ENCODE results near the gene GUF1.
A peak's percentile ranks its signal among the peaks of the same experiment; 100 is the strongest.
"Not testable (repeated sequence)": the region's sequence is repeated elsewhere in the genome, so short reads cannot be mapped to it uniquely, and the experiment has no call there.

GUF1 gene

GRCh38 chr4:44704673-44705072 is 26.5 kb downstream of the GUF1 start:
- DNase-seq: no peak

DNA sequence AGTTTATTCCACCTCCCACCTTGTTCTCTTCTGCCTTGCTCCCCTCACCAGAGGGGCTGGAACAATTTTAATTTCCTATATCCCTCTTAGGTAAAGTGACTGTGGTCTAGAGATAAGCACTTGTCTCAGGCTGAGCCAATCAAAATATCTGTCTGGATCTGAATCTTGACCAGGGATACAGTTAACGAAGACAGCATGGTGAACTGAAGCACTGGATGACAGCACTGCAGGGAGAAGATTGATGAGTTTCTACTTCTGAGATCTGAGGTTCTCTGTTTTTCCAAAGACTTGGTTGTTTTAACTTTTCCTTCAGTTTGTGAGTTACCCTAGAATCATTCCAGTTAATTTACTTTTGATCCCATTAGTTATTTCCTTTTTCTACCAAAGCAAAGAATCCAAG is 34.9 kb downstream of the GUF1 start:
- DNase-seq: no peak

GRCh38 chr4:44716597-44716996 is 38.4 kb downstream of the GUF1 start:
- DNase-seq: no peak

GRCh38 chr4:44720371-44720770 is 42.2 kb downstream of the GUF1 start:
- no peak for DNase-seq

GRCh38 chr4:44722001-44722400 is 43.8 kb downstream of the GUF1 start:
- DNase-seq: no peak

GRCh38 chr4:44725166-44725565 is 46.9 kb downstream of the GUF1 start:
- no peak for DNase-seq

DNA sequence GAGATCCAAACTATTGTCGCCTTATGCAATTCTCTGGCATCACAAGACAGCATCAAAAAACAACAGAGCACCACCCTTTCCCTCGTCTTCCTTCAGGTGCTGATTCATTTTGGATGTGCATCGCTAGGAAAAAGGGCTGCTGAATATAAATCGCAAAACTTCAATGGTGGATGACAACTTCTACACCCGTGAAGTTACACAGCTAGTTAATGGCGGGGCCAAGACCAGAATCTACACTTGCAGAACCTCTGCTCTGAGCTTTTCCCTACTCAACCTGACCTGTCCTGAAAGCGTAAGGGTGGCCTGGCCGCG is 47.5 kb downstream of the GUF1 start:
- DNase-seq: no peak

DNA sequence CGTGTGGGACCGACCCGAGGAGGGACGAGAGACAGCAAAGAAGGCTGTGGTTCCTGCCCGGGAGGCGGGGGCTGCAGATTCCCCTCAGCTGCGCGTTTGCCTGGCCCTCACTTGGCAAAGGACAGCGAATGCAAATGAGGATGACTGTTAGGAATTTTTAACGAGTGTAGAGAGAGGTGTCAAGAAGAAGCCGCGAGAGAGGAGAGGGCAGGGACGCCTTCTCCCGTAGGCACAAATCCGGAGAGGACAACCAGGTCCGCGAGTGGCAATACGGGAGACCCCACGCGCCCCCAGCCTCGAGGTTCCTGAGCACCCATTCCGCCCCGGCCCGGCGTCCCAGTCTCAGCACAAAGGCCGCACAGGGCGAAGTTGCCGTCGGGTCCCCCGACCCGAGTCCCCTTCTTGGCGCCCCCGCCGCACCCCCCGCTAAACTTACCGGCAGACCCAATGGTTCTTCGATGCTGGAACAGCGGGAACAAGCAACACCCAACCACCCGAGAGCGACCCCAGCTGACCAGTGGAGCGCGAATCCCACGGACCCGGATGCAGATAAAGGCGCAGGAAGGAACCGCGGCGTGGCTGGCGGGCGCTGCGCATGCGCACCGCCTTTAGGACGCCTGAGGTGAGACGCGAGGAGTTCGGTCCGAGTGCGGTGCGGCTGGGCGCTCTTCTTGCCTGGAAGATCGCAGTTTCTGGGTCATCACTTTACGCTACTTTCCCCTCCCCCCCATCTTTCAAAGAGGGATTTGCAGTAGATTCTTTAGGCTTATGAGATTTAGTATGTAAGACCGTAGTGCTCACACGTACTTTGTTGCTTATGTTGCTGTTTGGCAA is 48.0 kb downstream of the GUF1 start, which contains the start of gene GNPDA2:
Gene GNPDA2 (minus strand): TSS at position 519 of the 834 bp plus-strand sequence. CDS start 4,349 bp downstream, outside the sequence.
- peak; percentile 21 to 43 for DNase-seq

GRCh38 chr4:44727471-44727870 is 49.3 kb downstream of the GUF1 start:
- DNase-seq: no peak

DNA sequence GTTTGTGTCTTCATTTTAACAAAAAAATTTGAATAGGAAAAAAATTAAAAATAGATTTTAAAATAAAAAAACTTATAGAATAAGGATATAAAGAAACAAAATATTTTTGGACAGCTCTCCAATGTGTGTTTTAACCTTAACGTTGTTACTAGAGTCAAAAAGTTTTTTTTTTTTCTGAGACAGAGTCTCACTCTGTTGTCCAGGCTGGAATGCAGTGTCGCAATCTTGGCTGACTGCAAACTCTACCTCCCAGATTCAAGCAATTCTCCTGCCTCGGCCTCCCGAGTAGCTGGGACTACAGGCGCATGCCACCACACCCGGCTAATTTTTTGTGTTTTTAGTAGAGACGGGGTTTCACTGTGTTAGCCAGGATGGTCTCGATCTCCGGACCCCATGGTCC is 50.5 kb downstream of the GUF1 start:
- not testable (repeated sequence) for DNase-seq

GRCh38 chr4:44736900-44737299 is 58.7 kb downstream of the GUF1 start:
- no peak for DNase-seq

GRCh38 chr4:44738615-44739014 is 60.4 kb downstream of the GUF1 start:
- DNase-seq: no peak

DNA sequence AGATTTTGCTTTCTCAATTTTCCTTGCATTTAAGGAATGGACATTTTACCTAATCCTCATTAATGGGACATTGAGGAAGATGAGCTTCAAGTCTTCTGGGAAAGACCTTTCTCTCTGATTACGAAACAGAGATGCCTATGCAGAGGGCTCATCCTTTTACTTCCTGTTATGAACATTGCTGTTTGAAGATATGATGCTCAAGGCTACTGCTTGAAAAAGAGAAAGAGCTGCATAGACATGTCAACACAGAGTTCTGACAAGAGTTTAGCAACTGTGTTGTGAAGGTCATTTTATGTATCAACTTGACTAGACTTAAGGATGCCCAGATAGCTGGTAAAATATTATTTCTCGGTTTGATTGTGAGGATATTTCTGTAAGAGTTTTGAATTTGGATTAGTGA is 62.0 kb downstream of the GUF1 start:
- no peak for DNase-seq

All from cerebellar nuclear complex (tissue), 1 donor.